Ectodermal cell (in vitro differentiated cells): ENCODE measurements around the gene FSTL4.

ENCODE experiments used
- H3K27ac ChIP-seq: 2 replicates; pipeline ENCODE4 v1.7.0; 2013; ENCODE audit warnings: mild to moderate bottlenecking, low read depth, low read length; ENCODE audit not compliant: insufficient read depth, poor library complexity, severe bottlenecking
- H3K27me3 ChIP-seq: 2 replicates; pipeline ENCODE4 v1.7.0; 2013; ENCODE audit warnings: mild to moderate bottlenecking, low read length; ENCODE audit not compliant: insufficient read depth, control insufficient read depth, poor library complexity, severe bottlenecking
- H3K36me3 ChIP-seq: one replicate; pipeline ENCODE4 v1.7.0; 2013; ENCODE audit warnings: low read length; ENCODE audit not compliant: control insufficient read depth, insufficient read depth
- H3K4me1 ChIP-seq: one replicate; pipeline ENCODE4 v1.7.0; 2013; ENCODE audit warnings: low read length; ENCODE audit not compliant: control insufficient read depth, insufficient read depth
- H3K4me3 ChIP-seq: 2 replicates; pipeline ENCODE4 v1.7.0; 2013; ENCODE audit warnings: low read depth, low read length, control low read depth; ENCODE audit not compliant: insufficient read depth
- H3K9me3 ChIP-seq: 2 replicates; pipeline ENCODE4 v1.7.0; 2013; ENCODE audit warnings: mild to moderate bottlenecking, low read length, moderate library complexity; ENCODE audit not compliant: control insufficient read depth
- WGBS, 2 experiments: methylation state at CpG; one replicate each; pipeline ENCODE4 v1.1.7; 2013; ENCODE audit warnings: missing lambda C conversion rate in 2 of 2; 5-methylcytosine and 5-hydroxymethylcytosine counted together

FSTL4 gene

GRCh38 chr5:133214153-133214820 is 398.1 kb downstream of the FSTL4 start:
- WGBS, 2 experiments, result 88% methylated on average over 2 of the region's 2 CpGs
- no peak overlapping the region for H3K4me3 ChIP-seq
- H3K27me3 ChIP-seq, result no peaks in the 10 kb centered on the region
- H3K27ac ChIP-seq, result no peak overlapping the region
- H3K36me3 ChIP-seq, result no peaks in the 10 kb centered on the region
- H3K4me1 ChIP-seq, result no peaks in the 10 kb centered on the region
- H3K9me3 ChIP-seq, result no peaks in the 10 kb centered on the region

GRCh38 chr5:133205649-133206048 is 406.7 kb downstream of the FSTL4 start:
- no peaks in the 10 kb centered on the region for H3K27me3 ChIP-seq
- no peaks in the 10 kb centered on the region for H3K36me3 ChIP-seq
- no peaks in the 10 kb centered on the region for H3K9me3 ChIP-seq
- WGBS, 2 experiments, result 96% methylated on average over 4 of the region's 4 CpGs; no CpG with 5 or more reads in 1 of the 2 experiments
- no peak overlapping the region for H3K27ac ChIP-seq
- H3K4me3 ChIP-seq, result no peak overlapping the region
- no peaks in the 10 kb centered on the region for H3K4me1 ChIP-seq

GRCh38 chr5:133205204-133205603 is 407.1 kb downstream of the FSTL4 start:
- Histone ChIP-seq H3K4me3 (no peak overlapping the region), H3K4me1 (no peaks in the 10 kb centered on the region), H3K27me3 (no peaks in the 10 kb centered on the region), H3K27ac (no peak overlapping the region), H3K36me3 (no peaks in the 10 kb centered on the region), H3K9me3 (no peaks in the 10 kb centered on the region)
- WGBS, 2 experiments, result 67 to 72% methylated on average over 2 of the region's 4 CpGs

- H3K4me1 ChIP-seq, result no peaks in the 10 kb centered on the region
- H3K27me3 ChIP-seq, result no peaks in the 10 kb centered on the region
- H3K27ac ChIP-seq, result no peak overlapping the region
- H3K36me3 ChIP-seq, result no peaks in the 10 kb centered on the region
- WGBS, 2 experiments, result 90 to 93% methylated on average over 9 of the region's 9 CpGs
- H3K4me3 ChIP-seq, result no peak overlapping the region
- no peaks in the 10 kb centered on the region for H3K9me3 ChIP-seq
Observed at GRCh38 chr5:133203317-133204305, 408.7 kb downstream of the FSTL4 start.

- Histone ChIP-seq H3K4me1 (no peaks in the 10 kb centered on the region), H3K9me3 (no peaks in the 10 kb centered on the region), H3K27ac (no peak overlapping the region), H3K4me3 (no peak overlapping the region), H3K36me3 (no peaks in the 10 kb centered on the region), H3K27me3 (no peaks in the 10 kb centered on the region)
- WGBS, 2 experiments, result 95 to 97% methylated on average over 8 of the region's 8 CpGs
Observed at GRCh38 chr5:133202066-133202665, 410.2 kb downstream of the FSTL4 start.

GRCh38 chr5:133201310-133201709 is 411.0 kb downstream of the FSTL4 start:
- no peaks in the 10 kb centered on the region for H3K27me3 ChIP-seq
- no peaks in the 10 kb centered on the region for H3K9me3 ChIP-seq
- no peaks in the 10 kb centered on the region for H3K4me1 ChIP-seq
- 97% methylated on average over 1 of the region's 1 CpG for WGBS, 2 experiments
- no peak overlapping the region for H3K4me3 ChIP-seq
- no peaks in the 10 kb centered on the region for H3K36me3 ChIP-seq
- no peak overlapping the region for H3K27ac ChIP-seq

- H3K4me3 ChIP-seq, result no peak overlapping the region
- WGBS, 2 experiments, result 83 to 87% methylated on average over 3 of the region's 3 CpGs
- no peaks in the 10 kb centered on the region for H3K9me3 ChIP-seq
- H3K4me1 ChIP-seq, result no peaks in the 10 kb centered on the region
- H3K36me3 ChIP-seq, result no peaks in the 10 kb centered on the region
- no peaks in the 10 kb centered on the region for H3K27me3 ChIP-seq
- H3K27ac ChIP-seq, result no peak overlapping the region
Observed at GRCh38 chr5:133200256-133200655, 412.1 kb downstream of the FSTL4 start.

- Histone ChIP-seq H3K4me1 (no peaks in the 10 kb centered on the region), H3K36me3 (no peaks in the 10 kb centered on the region), H3K9me3 (no peaks in the 10 kb centered on the region), H3K27ac (no peak overlapping the region), H3K27me3 (no peaks in the 10 kb centered on the region), H3K4me3 (no peak overlapping the region)
- 92% methylated on average over 17 to 18 of the region's 18 CpGs for whole genome bisulfite sequencing, 2 experiments
Observed at GRCh38 chr5:133199417-133200178, 412.7 kb downstream of the FSTL4 start.

- Histone ChIP-seq H3K27me3 (no peaks in the 10 kb centered on the region), H3K27ac (no peak overlapping the region), H3K4me1 (no peaks in the 10 kb centered on the region), H3K4me3 (no peak overlapping the region), H3K36me3 (no peaks in the 10 kb centered on the region), H3K9me3 (no peaks in the 10 kb centered on the region)
- 92 to 95% methylated on average over 12 of the region's 12 CpGs for WGBS, 2 experiments
Observed at GRCh38 chr5:133198511-133198910, 413.8 kb downstream of the FSTL4 start.
